Measurements from ENCODE around the gene MPPE1. TPM values are rescaled to one million over a fixed set of nuclear protein-coding genes. Genes with fewer than 3 reads are reported as not detected.

The MPPE1 gene
- total and polyA plus RNA-seq, 9 of the 15 experiments (the other 6 are each of a cell fraction or from before 2014, with no cell fraction given) = 10.7 to 19.5 (median 13.3) TPM

DNA sequence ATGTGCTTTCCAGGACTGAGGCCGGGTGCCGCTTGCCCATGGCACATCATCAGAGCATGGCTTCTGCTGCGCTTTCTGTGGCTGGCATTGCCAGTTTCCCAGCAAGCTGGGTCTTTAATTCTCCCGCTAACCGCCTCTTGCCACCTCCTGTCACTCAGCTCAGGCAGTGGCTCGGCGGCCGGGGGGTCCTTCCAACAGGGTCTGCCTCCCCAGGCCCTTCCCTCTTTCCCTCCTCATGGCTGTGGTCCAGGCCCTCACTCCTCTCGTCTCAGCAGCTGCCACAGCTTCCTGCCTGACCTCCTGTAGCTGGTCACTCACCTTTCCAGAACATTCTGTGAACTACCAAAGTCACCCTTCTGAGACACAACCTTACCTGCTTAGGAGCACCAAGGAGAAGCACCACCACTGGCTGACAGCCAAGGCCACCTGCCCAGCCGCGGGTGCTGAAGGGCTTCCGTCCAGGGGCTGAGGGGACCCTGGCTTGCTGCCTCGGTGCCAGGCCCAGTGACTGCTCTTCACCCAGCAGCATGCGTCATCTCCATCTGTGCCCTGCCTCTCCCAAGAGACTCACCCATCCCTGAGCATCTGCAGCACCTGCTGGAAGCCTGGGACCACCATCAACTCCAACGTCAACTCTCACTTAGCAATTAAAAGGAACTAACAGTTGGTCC lies 34.3 kb downstream of the MPPE1 start:
- Histone ChIP-seq H3K4me2 (ENCODE audit: insufficient read depth, low read length) (no peak overlapping the region), H3K4me1 (replicated peaks in 1 of 2; ENCODE audit: control insufficient read depth in 2 of 2, insufficient read depth in 2 of 2, low read length in 2 of 2) (peaks cover 0 to 3% of the 10 kb centered on the region in 2 experiments; a peak in 1 of 5 replicates), H3K9ac (ENCODE audit: insufficient read depth in 1 of 2, low read depth in 2 of 2, low read length in 2 of 2) (no peak overlapping the region), H3K4me3 (no peak overlapping the region), H3K9me3 (replicated peaks; ENCODE audit: control insufficient read depth, insufficient read depth, low read depth, low read length) (no peaks in the 10 kb centered on the region; the same call in 1 of the 2 replicates), H4K20me1 (replicated peaks; ENCODE audit: control insufficient read depth, insufficient read depth, low read length) (no peaks in the 10 kb centered on the region), H3K9me1 (ENCODE audit: control insufficient read depth, insufficient read depth, low read length) (no peaks in the 10 kb centered on the region), H3K36me3 (ENCODE audit: control insufficient read depth, insufficient read depth, low read length) (no peaks in the 10 kb centered on the region), H3K27ac (ENCODE audit: extremely low read depth, low read depth, low read length) (no peak overlapping the region), H3K27me3 (ENCODE audit: control insufficient read depth in 2 of 2, insufficient read depth in 2 of 2, low read length in 2 of 2) (peaks cover 0 to 17% of the 10 kb centered on the region in 2 experiments; a peak in 3 of 5 replicates), H3K79me2 (ENCODE audit: control insufficient read depth, insufficient read depth, low read length) (no peaks in the 10 kb centered on the region), H2AFZ (ENCODE audit: low read depth, low read length) (no peak overlapping the region)
- ATAC-seq = no peak
- 16% methylated on average over 15 of the region's 15 CpGs for WGBS (ENCODE audit: insufficient coverage, low coverage, missing lambda C conversion rate)
- ChIA-PET CTCF (ENCODE audit: low intra/inter-chr PET ratio) (interaction anchor here (0.9 to 2.3 kb wide), 2 partner anchors 141 kb away, joined by 3 to 22 read pairs; no protein-coding TSS in a partner anchor), POLR2A (interaction anchor here (0.6 to 1.0 kb wide), 2 partner anchors 15 to 511 kb away, joined by 3 read pairs; no protein-coding TSS in a partner anchor)
- BruUV-seq (replicated peaks) = no TSS peak
- TF ChIP-seq TEAD4 (IDR thresholded peaks at IDR 0.05; ENCODE audit: low read length) (no peak), TEAD4 (CRISPR knock-in tag; IDR thresholded peaks at IDR 0.05; ENCODE audit: borderline replicate concordance) (no peak), ZNF23 (CRISPR knock-in tag; IDR thresholded peaks at IDR 0.05) (no peak), CXXC5 (CRISPR knock-in tag; IDR thresholded peaks at IDR 0.05) (no peak), ZNF146 (CRISPR knock-in tag; IDR thresholded peaks at IDR 0.05; ENCODE audit: unreplicated experiment) (no peak), ZKSCAN1 (IDR thresholded peaks at IDR 0.05; ENCODE audit: low read depth, low read length) (no peak), PYGO2 (tag; IDR thresholded peaks at IDR 0.05) (no peak), RHOXF2B (CRISPR knock-in tag; conservative IDR thresholded peaks at IDR 0.05) (no peak)
- TF ChIP-seq, protein P1, sequence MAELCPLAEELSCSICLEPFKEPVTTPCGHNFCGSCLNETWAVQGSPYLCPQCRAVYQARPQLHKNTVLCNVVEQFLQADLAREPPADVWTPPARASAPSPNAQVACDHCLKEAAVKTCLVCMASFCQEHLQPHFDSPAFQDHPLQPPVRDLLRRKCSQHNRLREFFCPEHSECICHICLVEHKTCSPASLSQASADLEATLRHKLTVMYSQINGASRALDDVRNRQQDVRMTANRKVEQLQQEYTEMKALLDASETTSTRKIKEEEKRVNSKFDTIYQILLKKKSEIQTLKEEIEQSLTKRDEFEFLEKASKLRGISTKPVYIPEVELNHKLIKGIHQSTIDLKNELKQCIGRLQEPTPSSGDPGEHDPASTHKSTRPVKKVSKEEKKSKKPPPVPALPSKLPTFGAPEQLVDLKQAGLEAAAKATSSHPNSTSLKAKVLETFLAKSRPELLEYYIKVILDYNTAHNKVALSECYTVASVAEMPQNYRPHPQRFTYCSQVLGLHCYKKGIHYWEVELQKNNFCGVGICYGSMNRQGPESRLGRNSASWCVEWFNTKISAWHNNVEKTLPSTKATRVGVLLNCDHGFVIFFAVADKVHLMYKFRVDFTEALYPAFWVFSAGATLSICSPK (IDR thresholded peaks at IDR 0.05; ENCODE audit: borderline replicate concordance) = no peak
- TF ChIP-seq, protein P2, sequence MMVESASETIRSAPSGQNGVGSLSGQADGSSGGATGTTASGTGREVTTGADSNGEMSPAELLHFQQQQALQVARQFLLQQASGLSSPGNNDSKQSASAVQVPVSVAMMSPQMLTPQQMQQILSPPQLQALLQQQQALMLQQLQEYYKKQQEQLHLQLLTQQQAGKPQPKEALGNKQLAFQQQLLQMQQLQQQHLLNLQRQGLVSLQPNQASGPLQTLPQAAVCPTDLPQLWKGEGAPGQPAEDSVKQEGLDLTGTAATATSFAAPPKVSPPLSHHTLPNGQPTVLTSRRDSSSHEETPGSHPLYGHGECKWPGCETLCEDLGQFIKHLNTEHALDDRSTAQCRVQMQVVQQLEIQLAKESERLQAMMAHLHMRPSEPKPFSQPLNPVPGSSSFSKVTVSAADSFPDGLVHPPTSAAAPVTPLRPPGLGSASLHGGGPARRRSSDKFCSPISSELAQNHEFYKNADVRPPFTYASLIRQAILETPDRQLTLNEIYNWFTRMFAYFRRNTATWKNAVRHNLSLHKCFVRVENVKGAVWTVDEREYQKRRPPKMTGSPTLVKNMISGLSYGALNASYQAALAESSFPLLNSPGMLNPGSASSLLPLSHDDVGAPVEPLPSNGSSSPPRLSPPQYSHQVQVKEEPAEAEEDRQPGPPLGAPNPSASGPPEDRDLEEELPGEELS (CRISPR knock-in tag; IDR thresholded peaks at IDR 0.05; ENCODE audit: borderline replicate concordance) = no peak
- TF ChIP-seq, protein P3, sequence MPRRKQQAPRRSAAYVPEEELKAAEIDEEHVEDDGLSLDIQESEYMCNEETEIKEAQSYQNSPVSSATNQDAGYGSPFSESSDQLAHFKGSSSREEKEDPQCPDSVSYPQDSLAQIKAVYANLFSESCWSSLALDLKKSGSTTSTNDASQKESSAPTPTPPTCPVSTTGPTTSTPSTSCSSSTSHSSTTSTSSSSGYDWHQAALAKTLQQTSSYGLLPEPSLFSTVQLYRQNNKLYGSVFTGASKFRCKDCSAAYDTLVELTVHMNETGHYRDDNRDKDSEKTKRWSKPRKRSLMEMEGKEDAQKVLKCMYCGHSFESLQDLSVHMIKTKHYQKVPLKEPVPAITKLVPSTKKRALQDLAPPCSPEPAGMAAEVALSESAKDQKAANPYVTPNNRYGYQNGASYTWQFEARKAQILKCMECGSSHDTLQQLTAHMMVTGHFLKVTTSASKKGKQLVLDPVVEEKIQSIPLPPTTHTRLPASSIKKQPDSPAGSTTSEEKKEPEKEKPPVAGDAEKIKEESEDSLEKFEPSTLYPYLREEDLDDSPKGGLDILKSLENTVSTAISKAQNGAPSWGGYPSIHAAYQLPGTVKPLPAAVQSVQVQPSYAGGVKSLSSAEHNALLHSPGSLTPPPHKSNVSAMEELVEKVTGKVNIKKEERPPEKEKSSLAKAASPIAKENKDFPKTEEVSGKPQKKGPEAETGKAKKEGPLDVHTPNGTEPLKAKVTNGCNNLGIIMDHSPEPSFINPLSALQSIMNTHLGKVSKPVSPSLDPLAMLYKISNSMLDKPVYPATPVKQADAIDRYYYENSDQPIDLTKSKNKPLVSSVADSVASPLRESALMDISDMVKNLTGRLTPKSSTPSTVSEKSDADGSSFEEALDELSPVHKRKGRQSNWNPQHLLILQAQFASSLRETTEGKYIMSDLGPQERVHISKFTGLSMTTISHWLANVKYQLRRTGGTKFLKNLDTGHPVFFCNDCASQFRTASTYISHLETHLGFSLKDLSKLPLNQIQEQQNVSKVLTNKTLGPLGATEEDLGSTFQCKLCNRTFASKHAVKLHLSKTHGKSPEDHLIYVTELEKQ (CRISPR knock-in tag; IDR thresholded peaks at IDR 0.05) = no peak
- TF ChIP-seq, protein P4, sequence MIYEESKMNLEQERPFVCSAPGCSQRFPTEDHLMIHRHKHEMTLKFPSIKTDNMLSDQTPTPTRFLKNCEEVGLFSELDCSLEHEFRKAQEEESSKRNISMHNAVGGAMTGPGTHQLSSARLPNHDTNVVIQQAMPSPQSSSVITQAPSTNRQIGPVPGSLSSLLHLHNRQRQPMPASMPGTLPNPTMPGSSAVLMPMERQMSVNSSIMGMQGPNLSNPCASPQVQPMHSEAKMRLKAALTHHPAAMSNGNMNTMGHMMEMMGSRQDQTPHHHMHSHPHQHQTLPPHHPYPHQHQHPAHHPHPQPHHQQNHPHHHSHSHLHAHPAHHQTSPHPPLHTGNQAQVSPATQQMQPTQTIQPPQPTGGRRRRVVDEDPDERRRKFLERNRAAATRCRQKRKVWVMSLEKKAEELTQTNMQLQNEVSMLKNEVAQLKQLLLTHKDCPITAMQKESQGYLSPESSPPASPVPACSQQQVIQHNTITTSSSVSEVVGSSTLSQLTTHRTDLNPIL (CRISPR knock-in tag; IDR thresholded peaks at IDR 0.05) = no peak
- no peak for DNase-seq (ENCODE audit: extremely low read depth in 1 of 4, low spot score in 3 of 4)
- intact Hi-C loops (cut with micrococcal nuclease) = loop anchor here (1.0 to 5.0 kb wide), 2 partner anchors 165 to 217 kb away; no protein-coding TSS in a partner anchor
- FAIRE-seq = no peak
- in situ Hi-C loops (cut with MboI) = no loop called here
